Keratinocyte (primary cell): ENCODE data around the gene RNF17. TPM values are rescaled to one million over a fixed set of nuclear protein-coding genes. Genes with fewer than 3 reads are reported as not detected.
"Not testable (repeated sequence)": the region's sequence is repeated elsewhere in the genome, so short reads cannot be mapped to it uniquely, and the experiment has no call there.

Experiments
- DNase-seq: peaks from one replicate; pipeline ENCODE4 v3.0.0-alpha.2; 2011; ENCODE audit warnings: low read depth, missing footprints, low spot score
- FAIRE-seq: peaks from 2 replicates; lab custom pipeline; 2011; peaks lifted over from hg19 to GRCh38; lab: Jason Lieb, UNC
- H2AFZ ChIP-seq: 2 replicates; pipeline ENCODE4 v1.6.0; 2012; ENCODE audit warnings: low read length, control low read depth, inconsistent platforms; ENCODE audit not compliant: control insufficient read depth
- H3K27ac ChIP-seq: 2 replicates; pipeline ENCODE4 v1.5.1; 2011; ENCODE audit warnings: low read length; ENCODE audit not compliant: control insufficient read depth, insufficient read depth
- H3K27me3 ChIP-seq: 3 replicates; pipeline ENCODE4 v1.6.0; 2011; ENCODE audit warnings: low read length; ENCODE audit not compliant: control insufficient read depth, insufficient read depth; ENCODE audit errors: extremely low read depth
- H3K36me3 ChIP-seq, 2 experiments: 2 replicates in 1 of 2; 3 replicates in 1 of 2; pipeline ENCODE4 v1.5.1; 2011; ENCODE audit warnings: low read length in 2 of 2, mild to moderate bottlenecking in 1 of 2; ENCODE audit not compliant: control insufficient read depth in 2 of 2, insufficient read depth in 2 of 2; ENCODE audit errors: extremely low read depth in 1 of 2
- H3K4me1 ChIP-seq: 3 replicates; pipeline ENCODE4 v1.5.1; 2011; ENCODE audit warnings: low read length; ENCODE audit not compliant: control insufficient read depth, insufficient read depth; ENCODE audit errors: extremely low read depth
- H3K4me2 ChIP-seq: 3 replicates; pipeline ENCODE4 v1.6.0; 2011; ENCODE audit warnings: low read depth, low read length; ENCODE audit not compliant: control insufficient read depth, insufficient read depth; ENCODE audit errors: extremely low read depth
- H3K4me3 ChIP-seq, 3 experiments: fragments of 200-600 bp in 1 of 3; sonication (generic) in 1 of 3; 2 replicates in 2 of 3; 3 replicates in 1 of 3; pipeline ENCODE4 v1.5.1; 2011 to 2016; ENCODE audit warnings: low read length in 3 of 3, mild to moderate bottlenecking in 3 of 3, control low read depth in 2 of 3, inconsistent platforms in 1 of 3, low read depth in 1 of 3, mixed read lengths in 1 of 3, mixed run types in 1 of 3, moderate library complexity in 1 of 3; ENCODE audit not compliant: control insufficient read depth in 2 of 3, insufficient read depth in 2 of 3; ENCODE audit errors: extremely low read depth in 1 of 3
- H3K79me2 ChIP-seq: 2 replicates; pipeline ENCODE4 v1.6.0; 2012; ENCODE audit warnings: low read length; ENCODE audit not compliant: control insufficient read depth, insufficient read depth
- H3K9ac ChIP-seq: 3 replicates; pipeline ENCODE4 v1.6.0; 2011; ENCODE audit warnings: low read length; ENCODE audit not compliant: control insufficient read depth, insufficient read depth; ENCODE audit errors: extremely low read depth
- H3K9me1 ChIP-seq: 3 replicates; pipeline ENCODE4 v1.6.0; 2011; ENCODE audit warnings: low read length; ENCODE audit not compliant: control insufficient read depth, insufficient read depth; ENCODE audit errors: extremely low read depth
- H3K9me3 ChIP-seq: 2 replicates; pipeline ENCODE4 v1.5.1; 2012; ENCODE audit warnings: low read depth, low read length; ENCODE audit not compliant: control insufficient read depth
- H4K20me1 ChIP-seq: 3 replicates; pipeline ENCODE4 v1.6.0; 2011; ENCODE audit warnings: low read length; ENCODE audit not compliant: control insufficient read depth, insufficient read depth; ENCODE audit errors: extremely low read depth
- EZH2 ChIP-seq: IDR thresholded peaks from one replicate; pipeline ENCODE4 v1.6.1; 2012; ENCODE audit warnings: inconsistent platforms, mild to moderate bottlenecking, low read length, moderate library complexity
- dilution Hi-C: fragments of 300-500 bp; cut with MboI; formaldehyde crosslinking; loops from one replicate; pipeline ENCODE4 v1.7.0; 2020; ENCODE audit warnings: low sequenced_read_pairs; ENCODE audit not compliant: extremely low pct_ligation_motif_present
- polyA plus RNA-seq, 5 experiments: library from polyadenylated mRNA; depleted of rRNA in 3 of 5; stranded (reverse) in 3 of 5; stranded (forward) in 1 of 5; unstranded in 1 of 5; fragments of >200 nt; gene quantifications; 1 replicate in 1 of 5; 2 replicates in 3 of 5; 3 replicates in 1 of 5; pipeline versions ENCODE4 v1.2.1 to v1.2.3, GENCODE V29; 2011 to 2012; ENCODE audit warnings: missing spikeins in 2 of 5, low read depth in 1 of 5, low replicate concordance in 1 of 5
- TF ChIP-seq, protein P1 (sequence below), 3 experiments: IDR thresholded peaks in 1 of 3; conservative IDR thresholded peaks in 1 of 3; optimal IDR thresholded peaks in 1 of 3; 2 replicates in 2 of 3; 3 replicates in 1 of 3; pipeline versions ENCODE3 to v1.5.1; 2011; ENCODE audit warnings: low read length in 3 of 3, mild to moderate bottlenecking in 3 of 3, moderate library complexity in 2 of 3, control low read depth in 1 of 3, inconsistent platforms in 1 of 3; ENCODE audit not compliant: insufficient read depth in 2 of 3; ENCODE audit errors: extremely low read depth in 1 of 3

RNF17 gene
- polyA plus RNA-seq, 1 donor (not counting 4 experiments of a cell fraction or from before 2014, with no cell fraction given) = not detected

- H3K4me3 ChIP-seq = no peak overlapping the region
- H3K4me2 ChIP-seq = no peak overlapping the region
- no peak for FAIRE-seq
- no peak for DNase-seq
- no peaks in the 10 kb centered on the region for H3K79me2 ChIP-seq
- H3K9me3 ChIP-seq = no peaks in the 10 kb centered on the region
- H3K36me3 ChIP-seq = no peaks in the 10 kb centered on the region
- H4K20me1 ChIP-seq = no peaks in the 10 kb centered on the region
- H3K9ac ChIP-seq = no peak overlapping the region
- H3K4me1 ChIP-seq = no peaks in the 10 kb centered on the region
- no peak overlapping the region for H2AFZ ChIP-seq
- H3K27me3 ChIP-seq = no peaks in the 10 kb centered on the region
- no peaks in the 10 kb centered on the region for H3K9me1 ChIP-seq
- TF ChIP-seq, protein P1, sequence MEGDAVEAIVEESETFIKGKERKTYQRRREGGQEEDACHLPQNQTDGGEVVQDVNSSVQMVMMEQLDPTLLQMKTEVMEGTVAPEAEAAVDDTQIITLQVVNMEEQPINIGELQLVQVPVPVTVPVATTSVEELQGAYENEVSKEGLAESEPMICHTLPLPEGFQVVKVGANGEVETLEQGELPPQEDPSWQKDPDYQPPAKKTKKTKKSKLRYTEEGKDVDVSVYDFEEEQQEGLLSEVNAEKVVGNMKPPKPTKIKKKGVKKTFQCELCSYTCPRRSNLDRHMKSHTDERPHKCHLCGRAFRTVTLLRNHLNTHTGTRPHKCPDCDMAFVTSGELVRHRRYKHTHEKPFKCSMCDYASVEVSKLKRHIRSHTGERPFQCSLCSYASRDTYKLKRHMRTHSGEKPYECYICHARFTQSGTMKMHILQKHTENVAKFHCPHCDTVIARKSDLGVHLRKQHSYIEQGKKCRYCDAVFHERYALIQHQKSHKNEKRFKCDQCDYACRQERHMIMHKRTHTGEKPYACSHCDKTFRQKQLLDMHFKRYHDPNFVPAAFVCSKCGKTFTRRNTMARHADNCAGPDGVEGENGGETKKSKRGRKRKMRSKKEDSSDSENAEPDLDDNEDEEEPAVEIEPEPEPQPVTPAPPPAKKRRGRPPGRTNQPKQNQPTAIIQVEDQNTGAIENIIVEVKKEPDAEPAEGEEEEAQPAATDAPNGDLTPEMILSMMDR (optimal IDR thresholded peaks at IDR 0.05 in 1 of 3, IDR thresholded peaks at IDR 0.05 in 1 of 3, conservative IDR thresholded peaks at IDR 0.05 in 1 of 3; ENCODE audit: extremely low read depth in 1 of 3, insufficient read depth in 2 of 3, low read length in 3 of 3) = no peak
- no peak for TF ChIP-seq EZH2
- dilution Hi-C loops = no loop called here
- no peak overlapping the region for H3K27ac ChIP-seq
Observed at GRCh38 chr13:24821207-24821606, 57.2 kb downstream of the RNF17 start.

GRCh38 chr13:24822640-24823039 lies 58.7 kb downstream of the RNF17 start:
- Histone ChIP-seq H3K4me2 (no peak overlapping the region), H3K4me1 (peaks cover under 1% of the 10 kb centered on the region), H3K36me3 (no peaks in the 10 kb centered on the region), H3K9me1 (no peaks in the 10 kb centered on the region), H4K20me1 (no peaks in the 10 kb centered on the region), H3K9me3 (no peaks in the 10 kb centered on the region), H3K9ac (no peak overlapping the region), H2AFZ (no peak overlapping the region), H3K4me3 (no peak overlapping the region), H3K27ac (no peak overlapping the region), H3K79me2 (no peaks in the 10 kb centered on the region), H3K27me3 (no peaks in the 10 kb centered on the region)
- FAIRE-seq = no peak
- no peak for TF ChIP-seq EZH2
- TF ChIP-seq, protein P1 (optimal IDR thresholded peaks at IDR 0.05 in 1 of 3, IDR thresholded peaks at IDR 0.05 in 1 of 3, conservative IDR thresholded peaks at IDR 0.05 in 1 of 3; ENCODE audit: extremely low read depth in 1 of 3, insufficient read depth in 2 of 3, low read length in 3 of 3) = no peak
- dilution Hi-C loops = no loop called here
- no peak for DNase-seq

DNA sequence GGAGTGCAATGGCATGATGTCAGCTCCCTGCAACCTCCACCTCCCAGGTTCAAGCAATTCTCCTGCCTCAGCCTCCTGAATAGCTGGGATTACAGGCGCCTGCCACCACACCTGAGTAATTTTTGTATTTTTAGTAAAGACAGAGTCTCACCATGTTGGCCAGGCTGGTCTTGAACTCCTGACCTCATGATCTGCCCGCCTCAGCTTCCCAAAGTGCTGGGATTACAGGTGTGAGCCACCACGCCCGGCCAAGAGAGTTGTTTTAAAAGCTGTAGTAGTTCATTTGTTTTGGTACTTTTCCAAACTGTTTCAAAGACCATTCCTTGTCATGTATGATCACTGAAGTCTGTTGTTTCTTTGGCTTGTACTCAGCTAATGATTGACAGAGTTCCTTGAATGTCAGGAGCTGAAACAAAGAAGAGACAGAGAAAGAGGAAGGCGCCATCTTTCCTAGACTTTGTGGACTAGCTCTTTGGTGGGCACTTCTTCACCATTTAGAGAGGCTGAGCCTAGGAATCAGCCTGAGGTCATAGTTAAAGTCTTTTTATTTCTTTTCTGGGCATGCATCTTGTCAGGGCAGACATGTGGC lies 59.2 kb downstream of the RNF17 start:
- H3K4me1 ChIP-seq, dilution Hi-C loops, H2AFZ ChIP-seq, H3K4me2 ChIP-seq, H3K36me3 ChIP-seq, H3K27me3 ChIP-seq, H3K4me3 ChIP-seq, DNase-seq, H3K9me3 ChIP-seq, H3K9me1 ChIP-seq, H3K79me2 ChIP-seq, H4K20me1 ChIP-seq, H3K27ac ChIP-seq, H3K9ac ChIP-seq, FAIRE-seq: not testable (repeated sequence)
